H1 (cell line): ENCODE results near the gene EIF2S2. TPM values are rescaled to one million over a fixed set of nuclear protein-coding genes. Genes with fewer than 3 reads are reported as not detected.

ENCODE experiments used
- HDAC2 ChIP-seq, 2 experiments: fragments of 300-600 bp in 1 of 2; sonication (generic) in 1 of 2; IDR thresholded peaks; 2 replicates each; pipeline ENCODE4 v1.6.1; 2011 to 2012; ENCODE audit warnings: low read depth in 2 of 2, low read length in 2 of 2, mild to moderate bottlenecking in 2 of 2, moderate library complexity in 2 of 2, borderline replicate concordance in 1 of 2, inconsistent platforms in 1 of 2
- polyA plus RNA-seq, 7 experiments: library from polyadenylated mRNA; depleted of rRNA in 3 of 7; stranded (reverse) in 5 of 7; unstranded in 2 of 7; fragments of >200 nt in 5 of 7; fragments of 200-250 nt in 2 of 7; gene quantifications; 1 replicate in 5 of 7; 2 replicates in 1 of 7; 4 replicates in 1 of 7; pipeline versions ENCODE4 v1.2.1 to v1.2.3, GENCODE V29; 2011 to 2013; ENCODE audit warnings: missing spikeins in 2 of 7, mixed read lengths in 2 of 7
- total RNA-seq: library from RNA; stranded (reverse); fragmentation: NEBNext Ultra II Directional; extraction: Animal tissue kit (Norgen Biotek cat#: 25700); gene quantifications from 2 replicates; pipeline ENCODE4 v1.2.1, GENCODE V29; 2021

The EIF2S2 gene
- total and polyA plus RNA-seq, 2 of the 8 experiments (the other 6 are each of a cell fraction or from before 2014, with no cell fraction given), result 59.5 to 142 TPM

DNA sequence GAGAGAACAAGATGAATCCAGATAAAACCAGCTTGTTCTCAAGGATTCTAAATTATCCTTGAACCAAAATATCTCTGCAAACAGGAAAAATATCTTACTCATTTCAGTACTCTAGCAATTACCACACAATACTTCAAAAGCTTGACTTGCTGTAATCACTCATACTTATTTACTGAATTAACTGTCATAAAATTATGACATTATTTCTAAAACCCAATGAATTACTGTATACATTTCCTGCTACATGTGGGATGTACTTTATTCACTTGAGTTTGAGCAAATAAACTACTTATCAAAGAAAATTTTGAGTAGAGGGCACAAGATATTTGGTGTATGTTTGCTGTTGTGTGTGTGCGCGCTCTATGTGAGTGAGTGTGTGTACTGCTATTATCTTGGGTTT, 9.7 kb downstream of the EIF2S2 start (continued):
- TF ChIP-seq HDAC2 (IDR thresholded peaks at IDR 0.05; ENCODE audit: borderline replicate concordance in 1 of 2, low read depth in 2 of 2, low read length in 2 of 2), result no peak
- TF ChIP-seq, all 59 proteins: peak for 0
